Calu3 (cell line): ENCODE measurements around the gene MBNL1. TPM values are rescaled to one million over a fixed set of nuclear protein-coding genes. Genes with fewer than 3 reads are reported as not detected.
A peak's percentile ranks its signal among the peaks of the same experiment; 100 is the strongest.

Experiments used
- BruUV-seq: library from RNA; stranded (reverse); fragments of 400-500 nt; replicated peaks from 2 replicates; lab custom pipeline; 2021; lab: Mats Ljungman, UMichigan
- CTCF ChIA-PET: fragments of 300-600 bp; sonication (Branson Sonifier 250); formaldehyde crosslinking; loops from one replicate; lab custom pipeline; 2022; ENCODE audit warnings: antibody characterized with exemption; lab: Charles Lee
- DNase-seq: peaks from one replicate; pipeline ENCODE4 v3.0.0; 2022
- H3K27ac Mint-ChIP-seq: one replicate; pipeline ENCODE4 v1.8.0; 2022; ENCODE audit warnings: mixed read lengths; ENCODE audit not compliant: unreplicated experiment
- H3K27me3 Mint-ChIP-seq: one replicate; pipeline ENCODE4 v1.8.0; 2022; ENCODE audit warnings: mixed read lengths; ENCODE audit not compliant: unreplicated experiment
- H3K36me3 Mint-ChIP-seq: one replicate; pipeline ENCODE4 v1.8.0; 2022; ENCODE audit warnings: mild to moderate bottlenecking, moderate library complexity, mixed read lengths; ENCODE audit not compliant: insufficient read depth, unreplicated experiment
- H3K4me1 Mint-ChIP-seq: one replicate; pipeline ENCODE4 v1.8.0; 2022; ENCODE audit warnings: mild to moderate bottlenecking, low read depth, mixed read lengths; ENCODE audit not compliant: unreplicated experiment
- H3K4me3 Mint-ChIP-seq: one replicate; pipeline ENCODE4 v1.8.0; 2022; ENCODE audit warnings: mild to moderate bottlenecking, low read depth, moderate library complexity, mixed read lengths; ENCODE audit not compliant: unreplicated experiment
- H3K9me3 Mint-ChIP-seq: one replicate; pipeline ENCODE4 v1.8.0; 2022; ENCODE audit warnings: low read depth, mixed read lengths; ENCODE audit not compliant: unreplicated experiment
- intact Hi-C: fragments of 100-400 bp; cut with micrococcal nuclease; formaldehyde crosslinking; loops from one replicate; pipeline ENCODE4 v1.10.0; 2022; ENCODE audit not compliant: unreplicated experiment
- total RNA-seq: library from RNA; stranded (reverse); gene quantifications from 2 replicates; pipeline ENCODE4 v1.2.3, GENCODE V29; 2022
- TF ChIP-seq, protein P1 (sequence below): fragments of 200-600 bp; IDR thresholded peaks from one replicate; pipeline ENCODE4 v1.8.0; 2022; ENCODE audit warnings: antibody characterized with exemption; ENCODE audit not compliant: unreplicated experiment

MBNL1 gene
- total RNA-seq, 1 experiment from 2014 or later, result 183 TPM

DNA sequence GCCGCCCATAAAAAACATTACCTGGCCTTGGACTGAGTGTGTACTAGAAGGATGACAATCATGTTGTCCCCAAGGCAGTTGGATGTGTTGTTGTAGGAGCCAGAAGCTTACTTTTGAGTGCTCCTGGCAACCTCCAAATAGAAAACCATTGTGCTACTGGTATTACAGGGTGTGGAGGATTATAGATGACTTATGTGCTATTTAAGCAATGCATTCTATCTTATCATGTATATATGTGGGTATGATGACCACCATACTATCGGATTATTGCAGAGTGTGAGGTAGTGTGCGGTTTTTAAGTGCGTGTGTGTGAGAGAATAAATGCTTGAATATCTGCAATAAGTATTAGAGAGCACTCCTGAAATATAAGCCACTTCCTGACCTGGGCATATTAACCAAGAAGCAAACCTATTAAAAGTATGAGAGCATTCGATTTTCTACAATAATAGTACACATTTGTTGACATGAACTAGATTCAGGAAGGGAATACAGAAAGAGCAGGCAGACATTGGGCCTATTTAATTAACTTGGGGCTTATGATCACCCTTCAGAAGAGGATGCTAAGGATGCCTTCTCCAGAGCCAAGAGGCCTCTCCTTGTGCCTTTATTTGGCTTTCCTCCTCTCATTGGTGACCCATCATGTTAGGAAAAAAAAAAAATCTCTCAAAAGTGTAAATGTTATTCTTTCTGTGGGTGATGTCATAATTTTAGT lies 11.7 kb upstream of the MBNL1 start:
- no peak for DNase-seq
- no peaks in the 10 kb centered on the region for H3K27me3 Mint-ChIP-seq
- TF ChIP-seq, protein P1, sequence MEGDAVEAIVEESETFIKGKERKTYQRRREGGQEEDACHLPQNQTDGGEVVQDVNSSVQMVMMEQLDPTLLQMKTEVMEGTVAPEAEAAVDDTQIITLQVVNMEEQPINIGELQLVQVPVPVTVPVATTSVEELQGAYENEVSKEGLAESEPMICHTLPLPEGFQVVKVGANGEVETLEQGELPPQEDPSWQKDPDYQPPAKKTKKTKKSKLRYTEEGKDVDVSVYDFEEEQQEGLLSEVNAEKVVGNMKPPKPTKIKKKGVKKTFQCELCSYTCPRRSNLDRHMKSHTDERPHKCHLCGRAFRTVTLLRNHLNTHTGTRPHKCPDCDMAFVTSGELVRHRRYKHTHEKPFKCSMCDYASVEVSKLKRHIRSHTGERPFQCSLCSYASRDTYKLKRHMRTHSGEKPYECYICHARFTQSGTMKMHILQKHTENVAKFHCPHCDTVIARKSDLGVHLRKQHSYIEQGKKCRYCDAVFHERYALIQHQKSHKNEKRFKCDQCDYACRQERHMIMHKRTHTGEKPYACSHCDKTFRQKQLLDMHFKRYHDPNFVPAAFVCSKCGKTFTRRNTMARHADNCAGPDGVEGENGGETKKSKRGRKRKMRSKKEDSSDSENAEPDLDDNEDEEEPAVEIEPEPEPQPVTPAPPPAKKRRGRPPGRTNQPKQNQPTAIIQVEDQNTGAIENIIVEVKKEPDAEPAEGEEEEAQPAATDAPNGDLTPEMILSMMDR, result no peak
- H3K36me3 Mint-ChIP-seq, result peaks cover 7% of the 10 kb centered on the region
- intact Hi-C loops, result no loop called here
- peaks cover 30% of the 10 kb centered on the region for H3K4me1 Mint-ChIP-seq
- CTCF ChIA-PET, result no interaction called here
- H3K9me3 Mint-ChIP-seq, result no peaks in the 10 kb centered on the region
- no peak overlapping the region for H3K4me3 Mint-ChIP-seq
- no TSS peak for BruUV-seq
- peak overlapping the region; percentile 18 for H3K27ac Mint-ChIP-seq

DNA sequence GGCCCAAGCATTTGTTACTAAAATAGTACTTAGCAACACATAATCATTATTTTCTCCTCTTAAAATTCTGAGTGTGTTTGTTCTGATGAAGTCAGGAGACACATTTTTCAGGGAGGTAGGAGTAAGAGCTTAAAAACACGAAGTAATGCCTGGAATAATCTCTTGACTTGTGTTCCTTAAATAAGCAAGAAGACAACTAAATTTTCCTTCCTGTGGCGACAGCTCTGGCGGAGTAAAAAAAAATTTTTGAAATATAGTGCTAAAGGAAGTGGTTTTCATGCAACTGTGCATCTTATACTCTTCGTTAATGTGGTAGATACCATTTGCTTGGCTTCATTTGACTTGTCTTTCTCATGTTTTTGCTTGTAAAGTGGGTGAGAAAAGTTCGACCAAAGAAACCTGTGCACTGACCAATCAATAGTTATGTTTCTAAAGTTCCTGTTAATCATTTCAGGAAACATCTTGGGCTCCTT lies 11.1 kb upstream of the MBNL1 start:
- intact Hi-C loops, result no loop called here
- H3K4me3 Mint-ChIP-seq, result no peak overlapping the region
- peaks cover 7% of the 10 kb centered on the region for H3K36me3 Mint-ChIP-seq
- peak overlapping the region; percentile 18 for H3K27ac Mint-ChIP-seq
- H3K9me3 Mint-ChIP-seq, result no peaks in the 10 kb centered on the region
- H3K4me1 Mint-ChIP-seq, result peaks cover 30% of the 10 kb centered on the region
- CTCF ChIA-PET, result interaction anchor here (1.1 kb wide), 1 partner anchor 187 kb away, joined by 5 read pairs; no protein-coding TSS in a partner anchor
- no TSS peak for BruUV-seq
- H3K27me3 Mint-ChIP-seq, result no peaks in the 10 kb centered on the region
- DNase-seq, result no peak
- TF ChIP-seq, protein P1, result no peak

DNA sequence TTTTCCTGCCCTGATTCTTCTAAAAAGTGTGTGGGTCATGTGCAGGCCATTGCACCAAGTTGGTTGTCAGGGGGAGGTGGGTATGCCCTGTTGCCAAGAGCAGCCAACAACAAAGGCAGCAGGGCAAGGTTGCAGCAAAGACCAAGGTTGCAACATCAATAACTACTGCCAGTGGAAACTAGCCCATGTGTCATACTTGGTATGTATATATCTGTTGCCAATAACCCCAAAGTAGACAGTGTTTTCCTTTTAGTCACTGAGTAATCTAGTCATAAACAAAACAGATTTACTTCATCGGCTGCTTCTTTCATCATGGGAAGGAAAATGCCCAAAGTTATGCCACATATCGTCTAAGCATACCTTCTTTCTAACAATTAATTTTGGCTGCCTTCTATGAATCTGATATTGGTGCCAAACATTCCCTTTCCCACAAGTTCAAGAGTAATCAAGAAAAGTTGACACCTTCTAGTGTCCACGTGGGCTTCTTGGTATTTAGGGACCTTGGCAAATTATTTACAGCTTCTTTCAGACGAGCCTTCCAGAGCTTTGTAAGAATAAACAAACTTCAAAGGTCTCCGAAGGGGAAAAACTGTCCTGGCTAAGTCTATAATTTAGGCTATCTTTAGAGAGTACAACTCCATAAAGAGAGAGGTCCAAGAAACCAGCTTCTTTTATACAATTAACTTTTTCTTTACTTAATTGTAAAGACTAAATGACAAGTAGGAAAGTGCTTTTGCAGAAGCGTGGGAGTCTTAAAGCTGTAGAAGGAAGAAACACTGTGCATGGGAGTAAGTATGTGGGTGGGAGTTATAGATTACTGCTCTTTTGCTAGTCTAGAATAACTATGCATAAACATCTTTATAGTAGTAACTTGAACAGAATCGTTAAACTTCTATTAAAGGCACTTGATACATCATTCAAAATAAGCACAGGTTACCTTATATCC lies 10.0 kb upstream of the MBNL1 start:
- no peaks in the 10 kb centered on the region for H3K9me3 Mint-ChIP-seq
- TF ChIP-seq, protein P1, result no peak
- intact Hi-C loops, result no loop called here
- CTCF ChIA-PET, result interaction anchor here (0.6 to 1.2 kb wide), 7 partner anchors 10 to 1600 kb away, joined by 3 to 11 read pairs (median 3); partner anchors contain the start of gene MBNL1
- peak overlapping the region; percentile 80 for H3K27ac Mint-ChIP-seq
- peaks cover 30% of the 10 kb centered on the region for H3K4me1 Mint-ChIP-seq
- H3K27me3 Mint-ChIP-seq, result no peaks in the 10 kb centered on the region
- H3K36me3 Mint-ChIP-seq, result peaks cover 7% of the 10 kb centered on the region
- H3K4me3 Mint-ChIP-seq, result peak overlapping the region; percentile 25
- peak; percentile 85 for DNase-seq
- no TSS peak for BruUV-seq

DNA sequence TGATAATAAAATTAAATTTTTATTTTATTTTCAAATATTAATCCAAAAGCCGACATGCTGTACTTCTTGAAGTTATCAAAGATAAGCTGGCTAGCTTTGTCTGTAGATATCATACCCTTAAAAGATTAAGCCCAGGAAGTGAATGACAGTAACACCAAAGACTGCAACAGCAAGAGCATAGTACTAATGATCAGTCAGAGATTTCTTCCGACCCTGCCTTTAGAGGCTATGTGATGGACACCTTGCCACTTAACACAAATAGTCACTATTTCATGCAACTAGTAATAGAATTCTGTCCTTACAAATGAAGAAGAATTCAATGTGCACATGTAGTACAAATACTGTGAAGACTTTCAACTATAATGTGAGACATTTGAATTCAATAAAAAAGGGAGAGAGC lies 9.3 kb upstream of the MBNL1 start:
- Mint-ChIP-seq H3K27me3 (no peaks in the 10 kb centered on the region), H3K27ac (no peak overlapping the region), H3K4me1 (peaks cover 30% of the 10 kb centered on the region), H3K36me3 (peaks cover 7% of the 10 kb centered on the region), H3K4me3 (no peak overlapping the region), H3K9me3 (no peaks in the 10 kb centered on the region)
- CTCF ChIA-PET, result interaction anchor here (0.6 to 1.2 kb wide), 3 partner anchors 10 to 1601 kb away, joined by 3 to 11 read pairs (median 8); partner anchors contain the start of gene MBNL1
- TF ChIP-seq, protein P1, result no peak
- intact Hi-C loops, result no loop called here
- DNase-seq, result no peak
- no TSS peak for BruUV-seq
